GM12801 (cell line): ENCODE data around the gene LAMB3.

Experiments used
- CTCF ChIP-seq: IDR thresholded peaks from one replicate; pipeline ENCODE4 v1.5.1; 2011; ENCODE audit warnings: control low read depth; ENCODE audit not compliant: insufficient read length; ENCODE audit errors: extremely low read depth

LAMB3 gene

GRCh38 chr1:209652121-209652735, at the start of gene LAMB3:
LAMB3 (minus strand) TSS chr1:209652425; CDS start chr1:209650944, 1,481 bp downstream.
- no peak for TF ChIP-seq CTCF

- TF ChIP-seq CTCF = no peak
Observed at GRCh38 chr1:209697126-209697525, 44.9 kb upstream of the LAMB3 start.

GRCh38 chr1:209696673-209697072, 44.4 kb upstream of the LAMB3 start:
- no peak for TF ChIP-seq CTCF

- TF ChIP-seq CTCF = no peak
Observed at GRCh38 chr1:209692745-209693504, 40.7 kb upstream of the LAMB3 start.

GRCh38 chr1:209692296-209692695, 40.1 kb upstream of the LAMB3 start:
- TF ChIP-seq CTCF = no peak

- TF ChIP-seq CTCF = no peak
Observed at GRCh38 chr1:209691237-209691636, 39.0 kb upstream of the LAMB3 start.

- no peak for TF ChIP-seq CTCF
Observed at GRCh38 chr1:209689477-209689876, 37.3 kb upstream of the LAMB3 start.
